Metanephros (tissue), 1 donor: ENCODE measurements around the gene SCMH1. TPM values are rescaled to one million over a fixed set of nuclear protein-coding genes. Genes with fewer than 3 reads are reported as not detected.

Experiments used
- total RNA-seq: library from RNA; depleted of rRNA; stranded (reverse); fragments of >200 nt; gene quantifications from one replicate; pipeline ENCODE4 v1.2.3, GENCODE V29; 2014

Gene SCMH1
- 53.2 TPM for total RNA-seq

GRCh38 chr1:41241749-41242341 lies at the start of gene SCMH1:
Gene SCMH1, minus strand, starts transcription at chr1:41242306. Its CDS starts 56,173 bp downstream, at chr1:41186133.

GRCh38 chr1:41021526-41022308 lies 220.4 kb downstream of the SCMH1 start, which contains the start of gene SLFNL1:
Gene SLFNL1, minus strand, starts transcription at chr1:41021725. Its CDS starts 1,065 bp downstream, at chr1:41020660.

GRCh38 chr1:40979241-40980067 lies 262.7 kb downstream of the SCMH1 start, which contains the start of gene CTPS1:
Gene CTPS1, plus strand, starts transcription at chr1:40979696. Its CDS starts 3,595 bp downstream, at chr1:40983291.

Other genes with a start within 250 kb of the SCMH1 start
- gene SLFNL1, start 220.6 kb downstream of the SCMH1 start, total RNA-seq: 1.2 TPM
- 5.3 TPM for gene FOXO6, start 119.1 kb upstream of the SCMH1 start, total RNA-seq
- 3.5 TPM for gene EDN2, start 242.4 kb upstream of the SCMH1 start, total RNA-seq